Fibroblast of skin of right biceps (primary cell): Measurements from ENCODE around the gene NFKB1.
"Not testable (repeated sequence)": the region's sequence is repeated elsewhere in the genome, so short reads cannot be mapped to it uniquely, and the experiment has no call there.

ENCODE experiments used
- DNase-seq: peaks from one replicate; pipeline ENCODE4 v3.0.0-alpha.2; 2013

NFKB1 gene

GRCh38 chr4:102500696-102501446 lies at the start of gene NFKB1:
NFKB1 (plus strand) TSS chr4:102501359; CDS start chr4:102525519, 24,160 bp downstream.
- DNase-seq: peak; percentile 80

GRCh38 chr4:102452854-102453253 lies 48.3 kb upstream of the NFKB1 start:
- DNase-seq: no peak

GRCh38 chr4:102453827-102454226 lies 47.3 kb upstream of the NFKB1 start:
- DNase-seq: no peak

- no peak for DNase-seq
Measured at GRCh38 chr4:102454268-102454667, 46.9 kb upstream of the NFKB1 start.

GRCh38 chr4:102454981-102455685 lies 46.0 kb upstream of the NFKB1 start:
- no peak for DNase-seq

- DNase-seq: no peak
Measured at GRCh38 chr4:102455750-102456149, 45.4 kb upstream of the NFKB1 start.

- DNase-seq: peak; percentile 35
Measured at GRCh38 chr4:102466298-102466697, 34.9 kb upstream of the NFKB1 start.

- DNase-seq: no peak
Measured at GRCh38 chr4:102469806-102470205, 31.4 kb upstream of the NFKB1 start.

GRCh38 chr4:102472441-102473013 lies 28.6 kb upstream of the NFKB1 start:
- DNase-seq: no peak

- DNase-seq: no peak
Measured at GRCh38 chr4:102473476-102473875, 27.7 kb upstream of the NFKB1 start.

GRCh38 chr4:102474736-102475504 lies 26.2 kb upstream of the NFKB1 start:
- no peak for DNase-seq

- DNase-seq: peak; percentile 54
Measured at GRCh38 chr4:102477657-102478056, 23.5 kb upstream of the NFKB1 start.

GRCh38 chr4:102478186-102478585 lies 23.0 kb upstream of the NFKB1 start:
- DNase-seq: no peak

GRCh38 chr4:102479832-102480231 lies 21.3 kb upstream of the NFKB1 start:
- not testable (repeated sequence) for DNase-seq

- DNase-seq: no peak
Measured at GRCh38 chr4:102483120-102483519, 18.0 kb upstream of the NFKB1 start.

- not testable (repeated sequence) for DNase-seq
Measured at GRCh38 chr4:102483990-102484692, 17.0 kb upstream of the NFKB1 start.

GRCh38 chr4:102492531-102493241 lies 8.5 kb upstream of the NFKB1 start:
- no peak for DNase-seq

- DNase-seq: no peak
Measured at GRCh38 chr4:102493257-102493656, 7.9 kb upstream of the NFKB1 start.

GRCh38 chr4:102493794-102494193 lies 7.4 kb upstream of the NFKB1 start:
- no peak for DNase-seq

- DNase-seq: no peak
Measured at GRCh38 chr4:102494603-102495002, 6.6 kb upstream of the NFKB1 start.

GRCh38 chr4:102497986-102498385 lies 3.2 kb upstream of the NFKB1 start:
- peak; percentile 32 for DNase-seq

GRCh38 chr4:102500352-102500695 lies 835 bp upstream of the NFKB1 start:
- no peak for DNase-seq
